Measurements from ENCODE around the gene WDR47.

The WDR47 gene

GRCh38 chr1:108960719-108961118, 81.2 kb downstream of the WDR47 start:
- H3F3A ChIP-seq (ENCODE audit: control insufficient read depth, insufficient read depth) = peaks cover 8% of the 10 kb centered on the region; the same call in 1 of the 2 replicates
- H3K27me3 ChIP-seq (ENCODE audit: control insufficient read depth, low read length) = no peaks in the 10 kb centered on the region
- H3K36me3 ChIP-seq (ENCODE audit: control insufficient read depth, low read length) = no peaks in the 10 kb centered on the region; the same call in 1 of the 2 replicates
- no peak overlapping the region for H3K27ac ChIP-seq (ENCODE audit: low read depth, low read length)
- peaks cover 57% of the 10 kb centered on the region for H3K79me2 ChIP-seq (ENCODE audit: control insufficient read depth, low read length)
- peaks cover 19% of the 10 kb centered on the region for H3K4me1 ChIP-seq (ENCODE audit: control insufficient read depth, low read length)
- H3K9me3 ChIP-seq (ENCODE audit: control insufficient read depth, insufficient read depth, low read length) = no peaks in the 10 kb centered on the region
- H3K4me2 ChIP-seq (ENCODE audit: low read length) = peak overlapping the region; percentile 28; the same call in 1 of the 2 replicates
- H3K4me3 ChIP-seq (ENCODE audit: low read length) = no peak overlapping the region
- no peak for TF ChIP-seq EZH2phosphoT487 (IDR thresholded peaks at IDR 0.05; ENCODE audit: borderline replicate concordance, low read length)
- no peak for TF ChIP-seq CTCF (IDR thresholded peaks at IDR 0.05; ENCODE audit: low read depth, low read length, poor library complexity, severe bottlenecking)
- no peaks in the 10 kb centered on the region for H4K20me1 ChIP-seq (ENCODE audit: control insufficient read depth, insufficient read depth, low read depth, low read length)
- no peaks in the 10 kb centered on the region for H3K9me2 ChIP-seq (replicated peaks; ENCODE audit: control insufficient read depth, low read length)

GRCh38 chr1:108957888-108958287, 84.0 kb downstream of the WDR47 start:
- Histone ChIP-seq H3F3A (ENCODE audit: control insufficient read depth, insufficient read depth) (0 out of 2 replicates have a peak, but pooled peaks cover 2% of the 10 kb centered on the region), H3K27me3 (ENCODE audit: control insufficient read depth, low read length) (no peaks in the 10 kb centered on the region), H3K4me3 (ENCODE audit: low read length) (no peak overlapping the region), H3K79me2 (ENCODE audit: control insufficient read depth, low read length) (peaks cover 82% of the 10 kb centered on the region), H3K9me2 (replicated peaks; ENCODE audit: control insufficient read depth, low read length) (no peaks in the 10 kb centered on the region), H3K36me3 (ENCODE audit: control insufficient read depth, low read length) (peaks cover 8% of the 10 kb centered on the region), H3K27ac (ENCODE audit: low read depth, low read length) (no peak overlapping the region), H3K4me1 (ENCODE audit: control insufficient read depth, low read length) (peaks cover 13% of the 10 kb centered on the region), H3K9me3 (ENCODE audit: control insufficient read depth, insufficient read depth, low read length) (no peaks in the 10 kb centered on the region), H4K20me1 (ENCODE audit: control insufficient read depth, insufficient read depth, low read depth, low read length) (no peaks in the 10 kb centered on the region), H3K4me2 (ENCODE audit: low read length) (no peak overlapping the region)
- TF ChIP-seq CTCF (IDR thresholded peaks at IDR 0.05; ENCODE audit: low read depth, low read length, poor library complexity, severe bottlenecking) (no peak), EZH2phosphoT487 (IDR thresholded peaks at IDR 0.05; ENCODE audit: borderline replicate concordance, low read length) (no peak)

- Histone ChIP-seq H3F3A (ENCODE audit: control insufficient read depth, insufficient read depth) (no peaks in the 10 kb centered on the region), H3K79me2 (ENCODE audit: control insufficient read depth, low read length) (peaks cover 81% of the 10 kb centered on the region), H4K20me1 (ENCODE audit: control insufficient read depth, insufficient read depth, low read depth, low read length) (no peaks in the 10 kb centered on the region), H3K4me2 (ENCODE audit: low read length) (no peak overlapping the region), H3K9me2 (replicated peaks; ENCODE audit: control insufficient read depth, low read length) (no peaks in the 10 kb centered on the region), H3K4me3 (ENCODE audit: low read length) (no peak overlapping the region), H3K36me3 (ENCODE audit: control insufficient read depth, low read length) (peaks cover 12% of the 10 kb centered on the region), H3K27me3 (ENCODE audit: control insufficient read depth, low read length) (no peaks in the 10 kb centered on the region), H3K9me3 (ENCODE audit: control insufficient read depth, insufficient read depth, low read length) (no peaks in the 10 kb centered on the region), H3K4me1 (ENCODE audit: control insufficient read depth, low read length) (peaks cover 2% of the 10 kb centered on the region), H3K27ac (ENCODE audit: low read depth, low read length) (no peak overlapping the region)
- TF ChIP-seq CTCF (IDR thresholded peaks at IDR 0.05; ENCODE audit: low read depth, low read length, poor library complexity, severe bottlenecking) (no peak), EZH2phosphoT487 (IDR thresholded peaks at IDR 0.05; ENCODE audit: borderline replicate concordance, low read length) (no peak)
These were observed 86.0 kb downstream of the WDR47 start for GRCh38 chr1:108955881-108956280.

Data from DOHH2 (cell line).